OCI-LY7 (cell line): Measurements from ENCODE around the gene TMEM248. TPM values are rescaled to one million over a fixed set of nuclear protein-coding genes. Genes with fewer than 3 reads are reported as not detected.
"Not testable (repeated sequence)": the region's sequence is repeated elsewhere in the genome, so short reads cannot be mapped to it uniquely, and the experiment has no call there.

Experiments
- BruUV-seq: library from RNA; stranded (reverse); fragments of 400-500 nt; replicated peaks from 2 replicates; lab custom pipeline; 2021; lab: Mats Ljungman, UMichigan
- CTCF ChIA-PET: fragments of 300-600 bp; sonication (Branson Sonifier 250); formaldehyde crosslinking; loops from one replicate; lab custom pipeline; 2022; ENCODE audit warnings: antibody characterized with exemption; ENCODE audit not compliant: unreplicated experiment; lab: Charles Lee
- POLR2A ChIA-PET: fragments of 300-600 bp; sonication (Branson Sonifier 250); formaldehyde crosslinking; loops from one replicate; lab custom pipeline; 2022; ENCODE audit warnings: antibody characterized with exemption; lab: Charles Lee
- DNase-seq: peaks from one replicate; pipeline ENCODE4 v3.0.0-alpha.2; 2015; ENCODE audit warnings: low spot score
- H2AFZ ChIP-seq: fragments of 200-600 bp; sonication (generic), shearing (Covaris generic); 2 replicates; pipeline ENCODE4 v1.6.1; 2014; ENCODE audit warnings: mild to moderate bottlenecking, antibody characterized with exemption, low read length, moderate library complexity
- H3K27ac ChIP-seq: fragments of 200-600 bp; sonication (generic); 2 replicates; pipeline ENCODE4 v1.5.1; 2014; ENCODE audit warnings: mixed run types, low read depth, mild to moderate bottlenecking, moderate library complexity, low read length, inconsistent platforms; ENCODE audit not compliant: poor library complexity, severe bottlenecking
- H3K36me3 ChIP-seq: fragments of 200-600 bp; sonication (generic); 2 replicates; pipeline ENCODE4 v1.6.1; 2014; ENCODE audit warnings: mild to moderate bottlenecking, antibody characterized with exemption, low read length, moderate library complexity, mixed read lengths; ENCODE audit not compliant: insufficient read depth
- H3K4me1 ChIP-seq: fragments of 200-600 bp; sonication (generic); 2 replicates; pipeline ENCODE4 v1.5.1; 2014; ENCODE audit warnings: mild to moderate bottlenecking, low read length; ENCODE audit not compliant: insufficient read depth, poor library complexity, severe bottlenecking
- H3K4me2 ChIP-seq: fragments of 200-600 bp; sonication (generic); 2 replicates; pipeline ENCODE4 v1.6.1; 2014; ENCODE audit warnings: mild to moderate bottlenecking, low read length
- H3K4me3 ChIP-seq: fragments of 200-600 bp; sonication (generic); 2 replicates; pipeline ENCODE4 v1.5.1; 2014; ENCODE audit warnings: mild to moderate bottlenecking, low read depth, low read length; ENCODE audit not compliant: poor library complexity, severe bottlenecking
- H3K79me2 ChIP-seq: fragments of 200-600 bp; sonication (generic); 2 replicates; pipeline ENCODE4 v1.6.1; 2016; ENCODE audit warnings: low read depth, mild to moderate bottlenecking, low read length, moderate library complexity, mixed read lengths; ENCODE audit not compliant: insufficient read depth
- H3K9me2 ChIP-seq: fragments of 200-600 bp; sonication (generic); 2 replicates; pipeline ENCODE4 v1.6.1; 2016; ENCODE audit warnings: mild to moderate bottlenecking, low read length, mixed read lengths; ENCODE audit not compliant: insufficient read depth
- H3K9me3 ChIP-seq: fragments of 200-600 bp; sonication (generic); 2 replicates; pipeline ENCODE4 v1.6.1; 2014; ENCODE audit warnings: mild to moderate bottlenecking, mixed run types, low read length, mixed read lengths
- H4K20me1 ChIP-seq: fragments of 200-600 bp; sonication (generic); 2 replicates; pipeline ENCODE4 v1.6.1; 2014; ENCODE audit warnings: mild to moderate bottlenecking, antibody characterized with exemption, low read length, moderate library complexity, mixed read lengths; ENCODE audit not compliant: insufficient read depth
- EZH2phosphoT487 ChIP-seq: fragments of 200-600 bp; sonication (generic); IDR thresholded peaks from 2 replicates; pipeline ENCODE4 v1.6.1; 2018; ENCODE audit warnings: low read depth, borderline replicate concordance, mild to moderate bottlenecking, mixed run types, antibody characterized with exemption, low read length, moderate library complexity, mixed read lengths
- intact Hi-C: fragments of 100-400 bp; cut with micrococcal nuclease; formaldehyde crosslinking; loops from one replicate; pipeline ENCODE4 v1.10.0; 2022; ENCODE audit not compliant: unreplicated experiment
- total RNA-seq, 2 experiments: library from RNA; depleted of rRNA in 1 of 2; stranded (reverse); fragments of >200 nt in 1 of 2; shearing (Covaris generic) in 1 of 2; gene quantifications; 2 replicates each; pipeline ENCODE4 v1.2.3, GENCODE V29; 2014 to 2022
- TF ChIP-seq, protein P1 (sequence below): fragments of 200-600 bp; sonication (generic); conservative IDR thresholded peaks from 2 replicates; pipeline ENCODE4 v1.5.1; 2014; ENCODE audit warnings: mild to moderate bottlenecking, antibody characterized with exemption, low read length, moderate library complexity, mixed read lengths

Gene TMEM248
- total RNA-seq, 2 experiments from 2014 or later = 76.5 to 88.8 TPM

DNA sequence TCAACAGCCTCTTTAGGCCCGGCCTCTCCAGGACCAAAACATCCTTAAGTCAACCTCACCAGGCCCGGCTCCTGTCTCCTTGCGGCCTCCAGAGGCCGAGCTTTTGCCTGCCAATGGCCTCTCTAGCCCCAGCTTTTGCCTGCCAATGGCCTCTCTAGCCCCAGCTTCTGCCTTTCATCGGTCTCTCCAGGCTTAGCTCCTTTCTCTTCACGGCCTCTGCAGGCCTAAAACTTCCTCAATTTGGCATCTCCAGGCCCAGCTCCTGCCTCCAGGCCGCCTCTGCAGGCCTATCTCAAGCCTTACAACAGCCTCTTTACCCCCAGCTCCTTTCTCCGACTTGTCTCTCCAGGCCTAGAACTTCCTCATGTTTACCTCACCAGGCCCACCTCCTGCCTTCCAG, 15.7 kb upstream of the TMEM248 start:
- ChIA-PET CTCF (no interaction called here), POLR2A (interaction anchor here (0.5 to 2.1 kb wide), 5 partner anchors 9 to 147 kb away, joined by 3 to 9 read pairs (median 4); no protein-coding TSS in a partner anchor)
- no peak overlapping the region for H3K4me2 ChIP-seq
- no peaks in the 10 kb centered on the region for H3K4me1 ChIP-seq
- no peaks in the 10 kb centered on the region for H3K9me3 ChIP-seq
- DNase-seq = no peak
- H3K79me2 ChIP-seq = no peaks in the 10 kb centered on the region
- no peak overlapping the region for H3K27ac ChIP-seq
- H3K36me3 ChIP-seq = no peaks in the 10 kb centered on the region
- TF ChIP-seq EZH2phosphoT487 = no peak
- TF ChIP-seq, protein P1, sequence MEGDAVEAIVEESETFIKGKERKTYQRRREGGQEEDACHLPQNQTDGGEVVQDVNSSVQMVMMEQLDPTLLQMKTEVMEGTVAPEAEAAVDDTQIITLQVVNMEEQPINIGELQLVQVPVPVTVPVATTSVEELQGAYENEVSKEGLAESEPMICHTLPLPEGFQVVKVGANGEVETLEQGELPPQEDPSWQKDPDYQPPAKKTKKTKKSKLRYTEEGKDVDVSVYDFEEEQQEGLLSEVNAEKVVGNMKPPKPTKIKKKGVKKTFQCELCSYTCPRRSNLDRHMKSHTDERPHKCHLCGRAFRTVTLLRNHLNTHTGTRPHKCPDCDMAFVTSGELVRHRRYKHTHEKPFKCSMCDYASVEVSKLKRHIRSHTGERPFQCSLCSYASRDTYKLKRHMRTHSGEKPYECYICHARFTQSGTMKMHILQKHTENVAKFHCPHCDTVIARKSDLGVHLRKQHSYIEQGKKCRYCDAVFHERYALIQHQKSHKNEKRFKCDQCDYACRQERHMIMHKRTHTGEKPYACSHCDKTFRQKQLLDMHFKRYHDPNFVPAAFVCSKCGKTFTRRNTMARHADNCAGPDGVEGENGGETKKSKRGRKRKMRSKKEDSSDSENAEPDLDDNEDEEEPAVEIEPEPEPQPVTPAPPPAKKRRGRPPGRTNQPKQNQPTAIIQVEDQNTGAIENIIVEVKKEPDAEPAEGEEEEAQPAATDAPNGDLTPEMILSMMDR = no peak
- intact Hi-C loops = no loop called here
- H3K9me2 ChIP-seq = no peaks in the 10 kb centered on the region
- BruUV-seq = no TSS peak
- H4K20me1 ChIP-seq = no peaks in the 10 kb centered on the region
- no peak overlapping the region for H2AFZ ChIP-seq
- H3K4me3 ChIP-seq = no peak overlapping the region

DNA sequence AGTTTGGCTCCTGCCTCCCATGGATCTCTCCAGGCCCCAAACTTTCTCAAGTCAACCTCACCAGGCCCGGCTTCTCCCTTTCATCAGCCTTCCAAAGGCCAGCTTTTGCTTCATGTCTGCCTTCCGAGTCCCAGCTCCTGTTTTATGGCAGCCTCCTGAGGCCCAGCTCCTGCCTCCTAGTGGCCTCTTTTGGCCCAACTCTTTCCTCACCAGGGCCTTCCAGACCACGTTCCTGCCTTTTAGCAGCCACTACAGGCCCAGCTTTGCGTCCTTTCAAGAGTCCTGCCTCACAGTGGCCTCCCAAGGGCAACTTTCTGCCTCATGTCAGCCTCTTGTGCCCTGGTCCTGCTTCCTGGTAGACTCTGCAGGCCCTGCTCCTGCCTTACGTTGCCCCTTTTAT, 15.3 kb upstream of the TMEM248 start:
- H2AFZ ChIP-seq = no peak overlapping the region
- TF ChIP-seq, protein P1 = peak; percentile 51
- TF ChIP-seq EZH2phosphoT487 = no peak
- H3K4me1 ChIP-seq = no peaks in the 10 kb centered on the region
- ChIA-PET CTCF (no interaction called here), POLR2A (interaction anchor here (1.1 to 2.1 kb wide), 2 partner anchors 9 to 14 kb away, joined by 4 to 9 read pairs; no protein-coding TSS in a partner anchor)
- no peak overlapping the region for H3K4me2 ChIP-seq
- H3K9me3 ChIP-seq = no peaks in the 10 kb centered on the region
- H3K27ac ChIP-seq = no peak overlapping the region
- H3K36me3 ChIP-seq = no peaks in the 10 kb centered on the region
- H4K20me1 ChIP-seq = no peaks in the 10 kb centered on the region
- intact Hi-C loops = no loop called here
- BruUV-seq = no TSS peak
- no peak for DNase-seq
- H3K4me3 ChIP-seq = no peak overlapping the region
- H3K9me2 ChIP-seq = no peaks in the 10 kb centered on the region
- H3K79me2 ChIP-seq = no peaks in the 10 kb centered on the region

DNA sequence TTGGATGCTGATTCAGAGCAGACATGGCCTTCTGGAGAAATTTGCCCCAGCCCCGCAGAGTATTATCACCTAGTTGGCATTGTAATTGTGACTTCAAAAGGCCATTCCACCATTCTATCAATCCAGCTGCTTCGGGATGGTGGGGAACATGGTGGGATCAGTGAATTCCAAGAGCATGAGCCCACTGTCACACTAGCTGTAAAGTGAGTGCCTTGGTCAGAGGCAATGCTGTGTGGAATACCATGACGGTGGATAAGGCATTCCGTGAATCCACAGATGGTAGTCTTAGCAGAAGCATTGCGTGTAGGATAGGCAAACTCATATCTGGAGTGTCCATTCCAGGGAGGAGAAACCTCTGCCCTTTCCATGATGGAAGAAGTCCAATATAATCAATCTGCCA, 13.3 kb upstream of the TMEM248 start:
- POLR2A ChIA-PET = no interaction called here
- Histone ChIP-seq H3K36me3 (no peaks in the 10 kb centered on the region), H3K79me2 (no peaks in the 10 kb centered on the region), H3K9me2 (no peaks in the 10 kb centered on the region), H3K4me2 (no peak overlapping the region), H3K4me1 (no peaks in the 10 kb centered on the region), H3K9me3 (no peaks in the 10 kb centered on the region), H3K27ac (no peak overlapping the region), H2AFZ (no peak overlapping the region), H3K4me3 (no peak overlapping the region), H4K20me1 (no peaks in the 10 kb centered on the region)
- no peak for TF ChIP-seq EZH2phosphoT487
- TF ChIP-seq, protein P1 = no peak
- no TSS peak for BruUV-seq
- DNase-seq = no peak
- intact Hi-C loops = no loop called here
- CTCF ChIA-PET = no interaction called here

DNA sequence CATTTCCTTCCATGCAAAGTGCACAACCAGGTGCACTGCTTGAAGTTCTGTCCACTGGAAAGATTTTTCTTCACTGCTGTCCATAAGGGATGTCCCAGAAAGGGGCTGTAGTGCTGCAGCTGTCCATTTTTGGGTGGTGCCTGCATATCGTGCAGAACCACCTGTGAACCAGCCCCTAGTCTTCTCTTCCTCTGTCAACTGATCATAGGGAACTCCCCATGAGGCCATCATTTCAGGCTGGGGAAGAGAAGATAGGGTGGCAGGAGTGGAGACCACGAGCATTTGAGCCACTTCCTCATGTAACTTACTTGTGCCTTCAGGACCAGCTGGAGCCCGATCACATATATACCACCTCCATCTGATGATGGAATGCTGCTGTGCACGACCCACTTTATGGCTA, 12.4 kb upstream of the TMEM248 start:
- H3K4me2 ChIP-seq, H3K36me3 ChIP-seq, H2AFZ ChIP-seq, H3K27ac ChIP-seq, H3K79me2 ChIP-seq, H3K9me2 ChIP-seq, BruUV-seq, DNase-seq, CTCF ChIA-PET, intact Hi-C loops, H3K4me1 ChIP-seq, H3K9me3 ChIP-seq, H3K4me3 ChIP-seq, H4K20me1 ChIP-seq: not testable (repeated sequence)
- POLR2A ChIA-PET = interaction anchor here (1.8 kb wide), 1 partner anchor 12 kb away, joined by 6 read pairs; no protein-coding TSS in a partner anchor
